Stimulated activated CD8-positive, alpha-beta memory T cell treated with anti-CD3 and anti-CD28 coated beads, Interleukin-4, amount 100 ng/mL, for 1 hour (primary cell): ENCODE data around the gene BCL2L15.

ENCODE experiments used
- DNase-seq, 2 donors: peaks; one replicate each; pipeline ENCODE4 v3.0.0-alpha.2; 2020; ENCODE audit warnings: low read depth in 2 of 2, low spot score in 1 of 2

Gene BCL2L15

GRCh38 chr1:113912594-113913311, 25.4 kb upstream of the BCL2L15 start:
- no peak for DNase-seq

GRCh38 chr1:113905435-113905861, 18.1 kb upstream of the BCL2L15 start:
- DNase-seq = no peak

- peak; percentile 84 to 93 for DNase-seq
These were observed 17.5 kb upstream of the BCL2L15 start, which contains the start of the genes AP4B1 and DCLRE1B for GRCh38 chr1:113904674-113905434. TSS of gene AP4B1 (minus strand) at chr1:113904799. CDS start at chr1:113904717, 82 bp downstream. TSS of gene DCLRE1B (plus strand) at chr1:113905326. CDS start at chr1:113905587, 261 bp downstream.

- no peak for DNase-seq
These were observed 16.9 kb upstream of the BCL2L15 start for GRCh38 chr1:113904293-113904673.

DNA sequence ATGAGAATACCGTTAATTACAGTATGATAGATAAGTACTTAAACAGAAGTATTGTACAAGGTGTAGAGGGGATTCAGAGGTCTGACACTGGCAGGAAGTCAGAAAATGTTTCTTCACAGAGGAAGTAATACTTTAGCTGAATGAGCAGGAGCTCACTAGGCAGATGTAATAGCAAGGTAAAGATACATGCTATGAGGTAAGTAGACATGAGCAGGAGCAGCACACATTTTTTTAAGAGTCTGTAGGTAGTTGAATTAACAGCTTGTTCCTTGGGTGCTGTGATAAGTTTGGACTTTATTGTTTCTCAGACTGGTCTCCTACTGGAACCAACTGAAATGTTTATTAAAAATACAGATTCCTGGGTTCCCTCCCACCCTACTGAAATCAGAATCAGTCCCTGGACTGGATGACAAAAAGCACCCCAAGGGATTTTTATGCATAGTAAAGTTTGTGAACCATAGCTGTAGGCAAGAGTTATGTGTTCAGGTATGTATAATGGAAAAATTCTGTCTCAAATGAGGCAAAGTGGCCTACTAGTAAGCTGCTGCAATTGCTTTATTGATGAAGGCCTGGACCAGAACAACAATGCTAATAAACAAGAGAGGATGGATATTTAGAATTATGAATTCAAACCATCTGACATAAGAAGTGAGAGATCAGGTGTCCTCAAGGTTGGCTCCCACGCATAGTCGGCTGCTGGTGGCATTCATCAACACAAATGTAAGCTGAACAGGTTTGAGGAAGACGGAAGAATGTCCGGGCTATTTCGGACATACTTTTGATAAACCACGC, 16.3 kb upstream of the BCL2L15 start:
- DNase-seq = no peak

DNA sequence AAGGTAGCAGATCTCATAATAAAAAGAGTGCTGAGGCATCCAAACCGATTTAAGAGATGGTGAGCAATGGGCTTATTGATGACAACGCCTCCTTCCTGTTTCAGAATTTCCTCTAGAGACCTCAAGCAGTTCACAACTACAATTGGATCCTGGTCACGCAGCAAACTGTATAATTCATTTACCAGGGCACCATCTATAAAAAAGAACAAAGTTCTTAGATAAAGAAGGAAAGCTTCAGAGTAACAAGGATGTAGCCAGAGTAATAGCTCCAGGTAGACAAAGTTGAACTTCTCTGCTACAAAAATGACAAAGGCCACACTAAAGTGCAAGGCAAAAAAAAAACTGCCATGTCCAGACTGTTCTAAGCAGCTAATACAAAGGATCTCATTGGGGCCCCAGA, 13.8 kb upstream of the BCL2L15 start:
- DNase-seq = no peak

DNA sequence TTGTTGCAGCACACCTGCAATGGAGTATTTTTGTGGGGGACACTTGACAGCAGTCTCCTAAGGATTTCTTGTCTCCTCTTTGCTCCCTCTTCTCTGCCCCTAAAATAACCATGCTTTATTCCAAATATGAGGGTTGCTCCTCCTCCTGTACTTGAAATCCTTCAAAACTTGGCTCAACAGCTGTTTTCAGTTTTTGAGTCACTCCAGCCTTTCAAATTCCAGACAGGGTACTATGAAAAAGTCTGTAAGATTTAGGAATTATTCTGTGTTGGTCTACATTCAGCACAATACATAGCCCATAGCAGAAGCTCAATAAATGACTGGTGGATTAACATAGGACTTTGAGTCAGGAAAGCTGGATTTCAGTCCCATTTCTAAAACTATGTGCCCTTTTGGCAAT, 11.7 kb upstream of the BCL2L15 start:
- no peak for DNase-seq

GRCh38 chr1:113898241-113898814, 10.9 kb upstream of the BCL2L15 start:
- no peak for DNase-seq

DNA sequence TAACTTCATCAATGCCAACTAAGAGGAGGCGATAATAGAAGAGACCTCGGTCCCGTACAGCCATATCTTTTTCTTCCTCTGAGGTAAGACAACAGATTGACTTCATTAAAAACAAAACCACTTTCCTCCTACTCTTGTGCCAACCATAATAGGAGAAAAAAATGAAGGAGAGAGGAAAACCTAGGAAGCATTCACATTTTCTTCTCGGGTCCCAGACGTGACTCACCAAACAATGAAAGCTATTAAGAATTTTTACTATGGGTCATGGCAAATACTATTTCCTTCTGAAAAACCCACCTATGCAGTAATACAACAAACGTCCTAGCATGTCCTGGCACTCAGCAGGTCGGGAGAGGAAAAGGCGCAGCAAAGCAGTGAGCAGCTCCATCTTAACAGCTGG, 8.6 kb upstream of the BCL2L15 start:
- DNase-seq = no peak

GRCh38 chr1:113895098-113895497, 7.7 kb upstream of the BCL2L15 start:
- no peak for DNase-seq

DNA sequence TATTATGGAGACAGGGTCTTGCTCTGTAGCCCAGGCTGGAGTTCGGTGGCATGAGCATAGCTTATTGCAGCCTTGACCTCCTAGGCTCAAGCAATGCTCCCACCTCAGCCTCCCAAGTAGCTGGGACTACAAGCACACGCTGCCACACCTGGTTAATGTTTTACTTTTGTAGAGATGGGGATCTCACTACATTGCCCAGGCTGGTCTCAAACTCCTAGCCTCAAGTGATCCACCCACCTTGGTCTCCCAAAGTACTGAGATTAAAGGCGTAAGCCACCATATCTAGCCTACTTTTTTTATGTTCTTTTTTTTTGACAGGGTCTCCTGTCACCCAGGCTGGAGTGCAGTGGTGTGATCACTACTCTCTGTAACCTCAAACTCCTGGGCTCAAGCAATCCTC, 5.9 kb upstream of the BCL2L15 start:
- no peak for DNase-seq

DNA sequence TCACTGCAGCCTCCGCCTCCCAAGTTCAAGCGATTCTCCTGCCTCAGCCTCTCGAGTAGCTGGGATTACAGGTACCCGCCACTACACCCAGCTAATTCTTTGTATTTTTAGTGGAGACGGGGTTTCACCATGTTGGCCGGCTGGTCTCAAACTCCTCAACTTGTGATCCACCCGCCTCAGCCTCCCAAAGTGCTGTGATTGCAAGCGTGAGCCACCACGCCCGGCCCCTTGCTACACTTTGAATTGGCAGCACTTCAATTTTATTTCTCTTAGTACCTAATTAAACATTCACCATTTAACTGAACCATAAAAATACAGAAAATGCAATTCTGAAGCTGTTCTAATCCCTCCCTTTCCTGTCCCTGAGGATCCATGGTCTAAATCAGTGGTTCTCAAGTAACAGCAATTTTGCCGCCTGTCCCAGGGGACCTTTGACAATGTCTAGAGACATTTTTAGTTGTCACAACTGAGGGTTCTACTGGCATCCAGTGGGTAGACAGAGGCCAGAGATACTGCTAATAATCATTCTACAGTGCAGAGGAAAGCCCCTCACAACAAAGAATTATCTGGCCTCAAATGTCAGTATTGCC, 4.3 kb upstream of the BCL2L15 start:
- DNase-seq = no peak

- no peak for DNase-seq
These were observed 3.4 kb upstream of the BCL2L15 start for GRCh38 chr1:113890816-113891215.

- no peak for DNase-seq
These were observed 672 bp downstream of the BCL2L15 start for GRCh38 chr1:113886417-113887401.

- DNase-seq = no peak
These were observed 5.7 kb downstream of the BCL2L15 start for GRCh38 chr1:113881661-113882060.

GRCh38 chr1:113879739-113880038, 7.7 kb downstream of the BCL2L15 start:
- no peak for DNase-seq

DNA sequence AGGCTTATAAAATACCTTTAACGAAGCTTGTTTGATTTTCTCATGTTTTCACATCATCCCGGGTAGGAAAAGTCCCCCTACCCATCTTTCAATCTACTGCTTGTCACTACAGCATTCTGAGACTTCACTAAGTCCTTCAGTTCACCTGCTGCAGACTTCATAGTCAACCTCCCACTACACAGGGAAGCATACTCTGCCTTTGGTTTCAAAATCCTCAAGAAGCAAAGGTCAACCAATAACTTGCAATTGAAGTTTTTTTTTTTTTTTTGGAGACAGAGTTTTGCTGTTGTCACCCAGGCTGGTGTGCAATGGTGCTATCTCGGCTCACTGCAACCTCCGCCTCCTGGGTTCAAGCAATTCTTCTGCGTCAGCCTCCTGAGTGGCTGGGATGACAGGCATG, 11.2 kb downstream of the BCL2L15 start:
- no peak for DNase-seq

DNA sequence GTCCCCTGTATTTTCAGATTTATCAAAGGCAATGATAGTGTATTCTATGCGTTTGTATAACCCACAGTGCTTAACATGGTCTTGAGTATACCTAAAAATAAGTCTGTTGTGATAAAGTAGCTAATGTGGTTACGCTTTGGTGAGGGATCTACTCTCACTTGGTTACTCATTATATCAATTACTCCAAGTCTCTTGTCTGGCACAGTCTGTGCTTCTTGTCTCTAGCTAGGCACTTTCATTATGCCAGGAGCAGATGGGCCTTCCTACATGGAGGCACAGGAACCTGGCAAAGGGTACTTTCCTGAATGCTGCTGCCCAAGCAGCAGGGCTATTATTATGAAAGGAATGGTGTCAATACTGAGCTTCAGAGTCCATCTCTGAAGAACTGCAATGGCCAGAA, 11.7 kb downstream of the BCL2L15 start:
- no peak for DNase-seq

- no peak for DNase-seq
These were observed 13.1 kb downstream of the BCL2L15 start for GRCh38 chr1:113874012-113874879.
